ENCODE data around the gene GNAO1.

- no peak for TF ChIP-seq CTCF (IDR thresholded peaks at IDR 0.05)
- TF ChIP-seq POLR2A (IDR thresholded peaks at IDR 0.05) = no peak
These were observed 179.0 kb downstream of the GNAO1 start for GRCh38 chr16:56370185-56370874.
